SU-DHL-6 (cell line): ENCODE results near the gene HSP90AB1.
"Not testable (repeated sequence)": the region's sequence is repeated elsewhere in the genome, so short reads cannot be mapped to it uniquely, and the experiment has no call there.

Source experiments
- H2AFZ ChIP-seq: fragments of 200-600 bp; sonication (generic); 2 replicates; pipeline ENCODE4 v1.6.1; 2014; ENCODE audit warnings: low read depth, mild to moderate bottlenecking, moderate library complexity, mixed read lengths, antibody characterized with exemption, low read length; ENCODE audit not compliant: severe bottlenecking
- H3F3A ChIP-seq: fragments of 200-600 bp; shearing (Covaris generic); 2 replicates; pipeline ENCODE4 v1.6.0; 2016; ENCODE audit warnings: antibody characterized with exemption, mild to moderate bottlenecking; ENCODE audit not compliant: insufficient read depth
- H3K27ac ChIP-seq: fragments of 200-600 bp; sonication (generic); 2 replicates; pipeline ENCODE4 v1.5.1; 2016; ENCODE audit warnings: low read depth, mild to moderate bottlenecking, low read length, moderate library complexity, mixed read lengths
- H3K27me3 ChIP-seq: fragments of 200-600 bp; sonication (generic), shearing (Covaris generic); 2 replicates; pipeline ENCODE4 v1.6.0; 2014; ENCODE audit warnings: mild to moderate bottlenecking, low read length
- H3K36me3 ChIP-seq: fragments of 200-600 bp; sonication (generic); 2 replicates; pipeline ENCODE4 v1.6.1; 2014; ENCODE audit warnings: mild to moderate bottlenecking, low read length, mixed read lengths
- H3K4me2 ChIP-seq: fragments of 300-600, 200-600 bp; shearing (Covaris generic), sonication (generic); 2 replicates; pipeline ENCODE4 v1.6.0; 2014; ENCODE audit warnings: low read length, low read depth, mild to moderate bottlenecking; ENCODE audit not compliant: poor library complexity, severe bottlenecking
- H3K4me3 ChIP-seq: fragments of 200-600 bp; sonication (generic); 2 replicates; pipeline ENCODE4 v1.5.1; 2014; ENCODE audit warnings: antibody characterized with exemption, low read length, mild to moderate bottlenecking, mixed read lengths; ENCODE audit not compliant: insufficient read depth, poor library complexity, severe bottlenecking
- H3K79me2 ChIP-seq: fragments of 200-600 bp; sonication (generic); 2 replicates; pipeline ENCODE4 v1.6.1; 2014; ENCODE audit warnings: mild to moderate bottlenecking, low read length, moderate library complexity; ENCODE audit not compliant: insufficient read depth
- H3K9ac ChIP-seq: fragments of 200-600 bp; sonication (generic); 2 replicates; pipeline ENCODE4 v1.7.0; 2014; ENCODE audit warnings: mild to moderate bottlenecking, low read length
- H3K9me2 ChIP-seq: fragments of 200-600 bp; sonication (generic); replicated peaks from 2 replicates; pipeline ENCODE4 v1.6.1; 2014; ENCODE audit warnings: low read length; ENCODE audit not compliant: insufficient read depth
- H3K9me3 ChIP-seq: fragments of 200-600 bp; sonication (generic); 2 replicates; pipeline ENCODE4 v1.6.1; 2014; ENCODE audit warnings: low read length, mixed read lengths; ENCODE audit not compliant: insufficient read depth
- H4K20me1 ChIP-seq: fragments of 200-600 bp; sonication (generic); 2 replicates; pipeline ENCODE4 v1.6.1; 2014; ENCODE audit warnings: low read depth, mild to moderate bottlenecking, antibody characterized with exemption, low read length, moderate library complexity, mixed read lengths
- EZH2phosphoT487 ChIP-seq: fragments of 200-600 bp; sonication (generic), shearing (Covaris generic); conservative IDR thresholded peaks from 2 replicates; pipeline ENCODE4 v1.6.1; 2018; ENCODE audit warnings: mild to moderate bottlenecking, antibody characterized with exemption, low read length, moderate library complexity, mixed read lengths
- TF ChIP-seq, protein P1 (sequence below): fragments of 200-600 bp; sonication (generic); IDR thresholded peaks from one replicate; pipeline ENCODE4 v1.5.1; 2017; ENCODE audit warnings: antibody characterized with exemption, mild to moderate bottlenecking, low read length, moderate library complexity; ENCODE audit not compliant: insufficient read depth, poor library complexity, severe bottlenecking

The HSP90AB1 gene

DNA sequence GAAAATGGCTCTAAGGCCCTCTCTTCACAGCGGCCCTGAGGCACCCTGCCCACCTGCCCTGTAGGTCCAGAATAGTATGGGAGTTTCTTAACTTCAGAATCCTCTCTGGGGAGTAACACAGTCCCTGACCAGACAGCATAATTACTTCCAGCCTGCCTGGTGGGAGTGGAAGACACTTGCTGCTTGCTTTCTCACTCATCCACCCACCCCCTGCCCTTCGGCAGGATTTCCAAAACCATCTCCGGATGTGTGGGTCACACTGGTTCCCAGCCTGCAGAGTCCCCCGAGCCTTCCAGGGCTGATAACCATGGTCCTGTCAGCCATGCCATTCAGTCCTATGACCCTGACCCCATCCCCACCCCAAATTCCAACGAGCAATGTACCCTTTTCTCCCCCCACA is 18.1 kb upstream of the HSP90AB1 start:
- Histone ChIP-seq H3K27ac (no peak overlapping the region), H3F3A (no peaks in the 10 kb centered on the region), H3K27me3 (no peaks in the 10 kb centered on the region), H3K9me2 (no peaks in the 10 kb centered on the region), H2AFZ (no peak overlapping the region), H3K4me3 (no peak overlapping the region), H3K36me3 (no peaks in the 10 kb centered on the region), H4K20me1 (no peaks in the 10 kb centered on the region), H3K9me3 (no peaks in the 10 kb centered on the region), H3K4me2 (no peak overlapping the region), H3K9ac (no peak overlapping the region), H3K79me2 (peaks cover 41% of the 10 kb centered on the region)
- no peak for TF ChIP-seq EZH2phosphoT487
- TF ChIP-seq, protein P1, sequence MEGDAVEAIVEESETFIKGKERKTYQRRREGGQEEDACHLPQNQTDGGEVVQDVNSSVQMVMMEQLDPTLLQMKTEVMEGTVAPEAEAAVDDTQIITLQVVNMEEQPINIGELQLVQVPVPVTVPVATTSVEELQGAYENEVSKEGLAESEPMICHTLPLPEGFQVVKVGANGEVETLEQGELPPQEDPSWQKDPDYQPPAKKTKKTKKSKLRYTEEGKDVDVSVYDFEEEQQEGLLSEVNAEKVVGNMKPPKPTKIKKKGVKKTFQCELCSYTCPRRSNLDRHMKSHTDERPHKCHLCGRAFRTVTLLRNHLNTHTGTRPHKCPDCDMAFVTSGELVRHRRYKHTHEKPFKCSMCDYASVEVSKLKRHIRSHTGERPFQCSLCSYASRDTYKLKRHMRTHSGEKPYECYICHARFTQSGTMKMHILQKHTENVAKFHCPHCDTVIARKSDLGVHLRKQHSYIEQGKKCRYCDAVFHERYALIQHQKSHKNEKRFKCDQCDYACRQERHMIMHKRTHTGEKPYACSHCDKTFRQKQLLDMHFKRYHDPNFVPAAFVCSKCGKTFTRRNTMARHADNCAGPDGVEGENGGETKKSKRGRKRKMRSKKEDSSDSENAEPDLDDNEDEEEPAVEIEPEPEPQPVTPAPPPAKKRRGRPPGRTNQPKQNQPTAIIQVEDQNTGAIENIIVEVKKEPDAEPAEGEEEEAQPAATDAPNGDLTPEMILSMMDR = no peak

DNA sequence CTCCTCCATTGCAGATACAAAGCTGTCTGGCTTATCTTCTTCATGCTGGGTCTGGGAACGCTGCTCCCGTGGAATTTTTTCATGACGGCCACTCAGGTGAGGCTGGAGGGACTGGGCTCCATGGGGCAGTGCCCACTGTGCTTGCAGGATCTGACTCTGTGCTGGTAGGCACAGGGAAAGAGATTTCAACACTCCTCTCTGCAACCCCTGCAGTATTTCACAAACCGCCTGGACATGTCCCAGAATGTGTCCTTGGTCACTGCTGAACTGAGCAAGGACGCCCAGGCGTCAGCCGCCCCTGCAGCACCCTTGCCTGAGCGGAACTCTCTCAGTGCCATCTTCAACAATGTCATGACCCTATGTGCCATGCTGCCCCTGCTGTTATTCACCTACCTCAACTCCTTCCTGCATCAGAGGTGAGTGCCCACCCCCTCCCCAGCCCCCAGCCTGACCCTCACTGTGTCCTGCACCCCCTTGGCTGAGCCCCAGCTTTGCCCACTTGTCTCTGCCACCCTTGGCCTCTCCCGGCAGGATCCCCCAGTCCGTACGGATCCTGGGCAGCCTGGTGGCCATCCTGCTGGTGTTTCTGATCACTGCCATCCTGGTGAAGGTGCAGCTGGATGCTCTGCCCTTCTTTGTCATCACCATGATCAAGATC is 17.4 kb upstream of the HSP90AB1 start:
- Histone ChIP-seq H3K36me3 (no peaks in the 10 kb centered on the region), H3K9ac (no peak overlapping the region), H3K9me2 (no peaks in the 10 kb centered on the region), H3K79me2 (peaks cover 34% of the 10 kb centered on the region), H3K27me3 (no peaks in the 10 kb centered on the region), H4K20me1 (no peaks in the 10 kb centered on the region), H3K27ac (no peak overlapping the region), H3K4me2 (no peak overlapping the region), H3F3A (no peaks in the 10 kb centered on the region), H3K4me3 (no peak overlapping the region), H3K9me3 (no peaks in the 10 kb centered on the region), H2AFZ (no peak overlapping the region)
- TF ChIP-seq, protein P1 = no peak
- TF ChIP-seq EZH2phosphoT487 = no peak

DNA sequence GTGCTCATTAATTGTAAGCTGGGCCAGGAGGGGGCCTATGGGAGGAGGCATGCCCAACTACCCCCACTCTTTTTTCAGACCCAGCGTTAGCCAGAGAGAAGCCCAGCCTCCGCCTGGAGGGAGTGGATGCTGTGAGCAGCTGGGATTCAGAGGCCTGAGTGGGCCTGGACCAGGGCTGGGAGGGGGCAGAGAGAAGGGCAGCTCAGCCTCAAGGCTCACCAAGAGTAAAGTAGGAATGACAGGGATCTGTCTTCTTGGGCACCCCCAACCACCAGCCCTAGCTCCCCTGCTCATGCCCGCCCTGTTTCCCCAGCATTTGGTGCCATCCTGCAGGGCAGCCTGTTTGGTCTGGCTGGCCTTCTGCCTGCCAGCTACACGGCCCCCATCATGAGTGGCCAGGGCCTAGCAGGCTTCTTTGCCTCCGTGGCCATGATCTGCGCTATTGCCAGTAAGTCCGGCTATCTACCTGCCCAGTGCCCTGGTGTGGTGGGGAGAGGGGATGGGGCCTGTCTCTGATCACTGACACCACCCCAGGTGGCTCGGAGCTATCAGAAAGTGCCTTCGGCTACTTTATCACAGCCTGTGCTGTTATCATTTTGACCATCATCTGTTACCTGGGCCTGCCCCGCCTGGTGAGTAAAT is 16.7 kb upstream of the HSP90AB1 start:
- Histone ChIP-seq H3K79me2 (peaks cover 28% of the 10 kb centered on the region), H3K4me2 (no peak overlapping the region), H3F3A (no peaks in the 10 kb centered on the region), H2AFZ (no peak overlapping the region), H4K20me1 (no peaks in the 10 kb centered on the region), H3K27ac (no peak overlapping the region), H3K36me3 (no peaks in the 10 kb centered on the region), H3K9ac (no peak overlapping the region), H3K9me2 (no peaks in the 10 kb centered on the region), H3K9me3 (no peaks in the 10 kb centered on the region), H3K27me3 (no peaks in the 10 kb centered on the region), H3K4me3 (no peak overlapping the region)
- TF ChIP-seq, protein P1 = no peak
- TF ChIP-seq EZH2phosphoT487 = no peak

DNA sequence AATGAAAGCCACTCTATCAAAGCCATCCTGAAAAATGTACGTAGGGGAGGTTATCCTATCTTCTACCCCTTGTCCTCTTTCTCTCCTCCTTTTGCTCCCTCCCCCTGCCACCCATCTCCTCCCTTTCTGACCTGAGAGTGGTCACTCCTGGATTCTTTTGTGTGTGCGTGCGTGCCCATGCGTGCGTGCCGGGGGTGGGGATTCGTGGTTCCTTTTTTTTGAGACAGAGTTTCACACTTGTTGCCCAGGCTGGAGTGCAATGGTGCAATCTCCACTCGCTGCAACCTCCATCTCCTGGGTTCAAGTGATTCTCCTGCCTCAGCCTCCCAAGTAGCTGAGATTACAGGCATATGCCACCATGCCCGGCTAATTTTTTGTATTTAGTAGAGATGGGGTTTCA is 15.5 kb upstream of the HSP90AB1 start:
- H3K79me2 ChIP-seq = peaks cover 15% of the 10 kb centered on the region
- not testable (repeated sequence) for H3K4me3 ChIP-seq, H4K20me1 ChIP-seq, H3K36me3 ChIP-seq, H3K9me3 ChIP-seq, H3K9ac ChIP-seq, H2AFZ ChIP-seq, H3K4me2 ChIP-seq, H3K27ac ChIP-seq, H3K9me2 ChIP-seq, H3K27me3 ChIP-seq, H3F3A ChIP-seq
